GM23338 (cell line): ENCODE measurements around the gene ADSL. TPM values are rescaled to one million over a fixed set of nuclear protein-coding genes. Genes with fewer than 3 reads are reported as not detected.

Experiments used
- ATAC-seq: fragments of 200-7000 bp; cut with Tn5 transposase; 3 replicates; pipeline ENCODE4 v1.9.1; 2020
- DNase-seq: peaks from one replicate; pipeline ENCODE4 v3.0.0-alpha.2; 2015; ENCODE audit warnings: low spot score
- H2AFZ ChIP-seq: fragments of 200-600 bp; sonication (generic); 2 replicates; pipeline ENCODE4 v1.8.0; 2016; ENCODE audit warnings: antibody characterized with exemption, mild to moderate bottlenecking, moderate library complexity
- H3F3A ChIP-seq: fragments of 200-600 bp; sonication (generic); replicated peaks from 2 replicates; pipeline ENCODE4 v1.8.0; 2017; ENCODE audit warnings: antibody characterized with exemption, mixed run types, low read depth
- H3K27ac ChIP-seq: fragments of 200-600 bp; sonication (generic); 2 replicates; pipeline ENCODE4 v1.6.1; 2016; ENCODE audit warnings: low read depth
- H3K27me3 ChIP-seq: fragments of 200-600 bp; sonication (generic); 2 replicates; pipeline ENCODE4 v1.8.0; 2016; ENCODE audit warnings: mild to moderate bottlenecking, mixed run types, moderate library complexity; ENCODE audit not compliant: insufficient read depth
- H3K36me3 ChIP-seq: fragments of 200-600 bp; sonication (generic); 2 replicates; pipeline ENCODE4 v1.8.0; 2016; ENCODE audit warnings: mild to moderate bottlenecking; ENCODE audit not compliant: insufficient read depth
- H3K4me1 ChIP-seq: fragments of 200-600 bp; sonication (generic); 2 replicates; pipeline ENCODE4 v1.8.0; 2016; ENCODE audit warnings: mild to moderate bottlenecking, moderate library complexity; ENCODE audit not compliant: insufficient read depth
- H3K4me2 ChIP-seq: fragments of 200-600 bp; sonication (generic); 2 replicates; pipeline ENCODE4 v1.7.1; 2017; ENCODE audit warnings: mixed run types
- H3K4me3 ChIP-seq: fragments of 200-600 bp; sonication (generic); 2 replicates; pipeline ENCODE4 v1.6.1; 2016; ENCODE audit warnings: mixed run types
- H3K79me2 ChIP-seq: fragments of 200-600 bp; sonication (generic); replicated peaks from 2 replicates; pipeline ENCODE4 v1.8.0; 2017; ENCODE audit warnings: mild to moderate bottlenecking; ENCODE audit not compliant: insufficient read depth
- H3K9me2 ChIP-seq: fragments of 200-600 bp; sonication (generic); 2 replicates; pipeline ENCODE4 v1.8.0; 2017; ENCODE audit not compliant: insufficient read depth
- H4K20me1 ChIP-seq: fragments of 200-600 bp; sonication (generic); replicated peaks from 2 replicates; pipeline ENCODE4 v1.8.0; 2017; ENCODE audit warnings: mild to moderate bottlenecking; ENCODE audit not compliant: insufficient read depth
- H3K27ac Mint-ChIP-seq: 2 replicates; pipeline ENCODE4 v1.8.0; 2020; ENCODE audit warnings: inconsistent platforms, mild to moderate bottlenecking, moderate library complexity, mixed read lengths
- H3K27me3 Mint-ChIP-seq: 3 replicates; pipeline ENCODE4 v1.8.0; 2022; ENCODE audit warnings: low read depth, mild to moderate bottlenecking, moderate library complexity, mixed read lengths, inconsistent platforms; ENCODE audit not compliant: insufficient read depth, poor library complexity
- H3K36me3 Mint-ChIP-seq: 3 replicates; pipeline ENCODE4 v1.8.0; 2021; ENCODE audit warnings: low read depth, mild to moderate bottlenecking, inconsistent platforms, moderate library complexity, mixed read lengths
- H3K4me1 Mint-ChIP-seq: 3 replicates; pipeline ENCODE4 v1.8.0; 2020; ENCODE audit warnings: mild to moderate bottlenecking, inconsistent platforms, mixed read lengths
- H3K4me3 Mint-ChIP-seq: 3 replicates; pipeline ENCODE4 v1.8.0; 2021; ENCODE audit warnings: moderate library complexity, mild to moderate bottlenecking, inconsistent platforms, mixed read lengths
- H3K9me3 Mint-ChIP-seq: 3 replicates; pipeline ENCODE4 v1.8.0; 2020; ENCODE audit warnings: moderate library complexity, mild to moderate bottlenecking, inconsistent platforms, mixed read lengths
- CREB1 ChIP-seq: fragments of 250-450 bp; sonication (Bioruptor Pico); IDR thresholded peaks from 2 replicates; pipeline ENCODE4 v1.5.0; 2020; ENCODE audit warnings: low read depth, mild to moderate bottlenecking, moderate library complexity
- ETS1 ChIP-seq: IDR thresholded peaks from 2 replicates; pipeline ENCODE4 v1.6.1; 2016; ENCODE audit warnings: antibody characterized with exemption
- EZH2 ChIP-seq: fragments of 200-600 bp; sonication (generic); IDR thresholded peaks from one replicate; pipeline ENCODE4 v1.8.0; 2017; ENCODE audit warnings: antibody characterized with exemption, mild to moderate bottlenecking, low read depth; ENCODE audit not compliant: unreplicated experiment
- EZH2phosphoT487 ChIP-seq: fragments of 200-600 bp; sonication (generic); IDR thresholded peaks from one replicate; pipeline ENCODE4 v1.8.1; 2018; ENCODE audit warnings: antibody characterized with exemption; ENCODE audit not compliant: unreplicated experiment
- JUNB ChIP-seq: IDR thresholded peaks from one replicate; pipeline ENCODE4 v1.6.1; 2016; ENCODE audit warnings: antibody characterized with exemption; ENCODE audit not compliant: unreplicated experiment
- NANOG ChIP-seq: IDR thresholded peaks from 2 replicates; pipeline ENCODE4 v1.6.1; 2016; ENCODE audit warnings: antibody characterized with exemption, borderline replicate concordance
- STAT1 ChIP-seq: IDR thresholded peaks from one replicate; pipeline ENCODE4 v1.6.1; 2016; ENCODE audit warnings: antibody characterized with exemption; ENCODE audit not compliant: unreplicated experiment
- ZNF114 ChIP-seq: fragments of 250-450 bp; sonication (Bioruptor Pico); IDR thresholded peaks from 2 replicates; pipeline ENCODE4 v1.5.0; 2020; ENCODE audit warnings: mild to moderate bottlenecking, moderate library complexity
- ZNF331 ChIP-seq: fragments of 250-450 bp; sonication (Bioruptor Pico); IDR thresholded peaks from 2 replicates; pipeline ENCODE4 v1.5.0; 2020; ENCODE audit warnings: low read depth, mild to moderate bottlenecking, moderate library complexity
- ZNF462 ChIP-seq: fragments of 250-450 bp; sonication (Bioruptor Pico); IDR thresholded peaks from 2 replicates; pipeline ENCODE4 v1.5.0; 2020; ENCODE audit warnings: mild to moderate bottlenecking, moderate library complexity
- polyA plus RNA-seq: library from polyadenylated mRNA; unstranded; fragments of >200 nt; fragmentation: Nextera tagmentation; extraction: Ambion mirVana; gene quantifications from 2 replicates; pipeline ENCODE4 v1.2.1, GENCODE V29; 2016
- total RNA-seq: library from RNA; depleted of rRNA; stranded (reverse); fragments of >200 nt; shearing (Covaris generic); gene quantifications from 2 replicates; pipeline ENCODE4 v1.2.3, GENCODE V29; 2014

Gene ADSL
- total and polyA plus RNA-seq, 2 experiments from 2014 or later: 120 to 232 TPM

GRCh38 chr22:40320687-40321086 lies 25.6 kb upstream of the ADSL start:
- H3F3A ChIP-seq: 0 out of 2 replicates have a peak, but pooled peaks cover 5% of the 10 kb centered on the region
- H3K4me1 ChIP-seq: peaks cover 12% of the 10 kb centered on the region
- Mint-ChIP-seq H3K4me3 (no peak overlapping the region), H3K9me3 (no peaks in the 10 kb centered on the region), H3K4me1 (peaks cover 23% of the 10 kb centered on the region), H3K27me3 (peaks cover 17% of the 10 kb centered on the region), H3K36me3 (peaks cover 71% of the 10 kb centered on the region), H3K27ac (no peak overlapping the region; the same call in 1 of the 2 replicates)
- TF ChIP-seq CREB1 (CRISPR knock-in tag) (no peak), ZNF114 (CRISPR knock-in tag) (no peak), STAT1 (no peak), EZH2phosphoT487 (no peak), JUNB (no peak), ZNF331 (no peak), ETS1 (no peak), EZH2 (no peak), NANOG (no peak), ZNF462 (CRISPR knock-in tag) (no peak)
- no peak overlapping the region for H2AFZ ChIP-seq
- no peaks in the 10 kb centered on the region for H3K79me2 ChIP-seq
- H3K9me2 ChIP-seq: no peaks in the 10 kb centered on the region
- H3K36me3 ChIP-seq: peaks cover 30% of the 10 kb centered on the region
- no peak overlapping the region for H3K4me3 ChIP-seq
- DNase-seq (no peak), ATAC-seq (no peak)
- peaks cover 6% of the 10 kb centered on the region; the same call in 1 of the 2 replicates for H4K20me1 ChIP-seq
- no peak overlapping the region for H3K4me2 ChIP-seq
- no peaks in the 10 kb centered on the region for H3K27me3 ChIP-seq
- no peak overlapping the region for H3K27ac ChIP-seq
